K562 (cell line): ENCODE results near the gene COL11A2. TPM values are rescaled to one million over a fixed set of nuclear protein-coding genes. Genes with fewer than 3 reads are reported as not detected.

Experiments used
- C11orf30 ChIP-seq: fragments of 450-650 bp; IDR thresholded peaks from 2 replicates; pipeline ENCODE4 v1.6.1; 2016; ENCODE audit warnings: low read depth, mild to moderate bottlenecking
- GATA2 ChIP-seq: sonication (generic); formaldehyde crosslinking; IDR thresholded peaks from 2 replicates; pipeline ENCODE4 v1.4.0; 2020; ENCODE audit warnings: mild to moderate bottlenecking, missing genetic modification reagents
- HMG20B ChIP-seq: fragments of 250-450 bp; sonication (Bioruptor Pico); IDR thresholded peaks from 2 replicates; pipeline ENCODE4 v1.5.0; 2021; ENCODE audit warnings: mild to moderate bottlenecking
- HNRNPUL1 ChIP-seq: fragments of 200-400 bp; formaldehyde crosslinking; IDR thresholded peaks from 2 replicates; pipeline ENCODE4 v1.6.1; 2017; ENCODE audit warnings: low read length
- KAT7 ChIP-seq: sonication (generic); formaldehyde crosslinking; IDR thresholded peaks from 2 replicates; pipeline ENCODE4 v1.8.0; 2022; ENCODE audit warnings: missing genetic modification reagents, mild to moderate bottlenecking, borderline replicate concordance
- KAT8 ChIP-seq: fragments of 450-650 bp; IDR thresholded peaks from 2 replicates; pipeline ENCODE4 v1.6.1; 2016; ENCODE audit warnings: low read depth, mild to moderate bottlenecking
- LCOR ChIP-seq: sonication (generic); formaldehyde crosslinking; IDR thresholded peaks from 2 replicates; pipeline ENCODE4 v1.8.0; 2022; ENCODE audit warnings: mild to moderate bottlenecking, missing genetic modification reagents
- MECOM ChIP-seq: fragments of 250-450 bp; sonication (Bioruptor Pico); IDR thresholded peaks from 2 replicates; pipeline ENCODE4 v1.8.0; 2022; ENCODE audit warnings: inconsistent platforms
- NCOA1 ChIP-seq: fragments of 450-650 bp; IDR thresholded peaks from 2 replicates; pipeline ENCODE4 v1.6.1; 2016; ENCODE audit warnings: low read depth
- RBBP5 ChIP-seq: fragments of 200-600 bp; sonication (generic); IDR thresholded peaks from 2 replicates; pipeline ENCODE4 v1.6.1; 2012; ENCODE audit warnings: borderline replicate concordance, mild to moderate bottlenecking, low read length, control low read depth, inconsistent platforms; ENCODE audit not compliant: insufficient read depth, poor library complexity, severe bottlenecking
- SMAD3 ChIP-seq: fragments of 450-650 bp; formaldehyde crosslinking; conservative IDR thresholded peaks from 2 replicates; pipeline ENCODE4 v1.4.0; 2020; ENCODE audit warnings: mild to moderate bottlenecking
- TAL1 ChIP-seq: fragments of 450-650 bp; IDR thresholded peaks from 2 replicates; pipeline ENCODE4 v1.6.1; 2016; ENCODE audit warnings: mild to moderate bottlenecking
- ZNF444 ChIP-seq: fragments of 250-450 bp; sonication (Bioruptor Pico); IDR thresholded peaks from 2 replicates; pipeline ENCODE4 v1.4.0; 2020; ENCODE audit warnings: mild to moderate bottlenecking, moderate library complexity
- ZNF561 ChIP-seq: fragments of 450-650 bp; formaldehyde crosslinking; conservative IDR thresholded peaks from 2 replicates; pipeline ENCODE4 v1.4.0; 2020; ENCODE audit warnings: mild to moderate bottlenecking, moderate library complexity
- polyA plus RNA-seq, 8 experiments: library from polyadenylated mRNA; depleted of rRNA in 4 of 8; stranded (reverse) in 5 of 8; unstranded in 3 of 8; fragments of >200 nt; fragmentation: Nextera tagmentation in 2 of 8; fragmentation: Illumina TruSeq in 1 of 8; extraction: Ambion mirVana in 2 of 8; extraction: Trizol in 1 of 8; gene quantifications; 2 replicates each; pipeline versions ENCODE4 v1.2.1 to v1.2.3, GENCODE V29; 2011 to 2014; ENCODE audit warnings: inconsistent platforms in 1 of 8, missing spikeins in 1 of 8
- total RNA-seq, 7 experiments: library from RNA; depleted of rRNA in 6 of 7; stranded (reverse); fragments of >200 nt in 6 of 7; fragmentation: Illumina TruSeq in 2 of 7; extraction: Trizol in 2 of 7; gene quantifications; 2 replicates each; pipeline versions ENCODE4 v1.2.1 to v1.2.3, GENCODE V29; 2011 to 2021; ENCODE audit warnings: low replicate concordance in 1 of 7
- TF ChIP-seq, protein P1 (sequence below): fragments of 200-400 bp; formaldehyde crosslinking; IDR thresholded peaks from 2 replicates; pipeline ENCODE4 v1.6.1; 2017; ENCODE audit warnings: mild to moderate bottlenecking, low read depth, low read length, moderate library complexity
- TF ChIP-seq, protein P2 (sequence below): fragments of 450-650 bp; IDR thresholded peaks from 2 replicates; pipeline ENCODE4 v1.6.1; 2018; ENCODE audit not compliant: partially characterized antibody
- TF ChIP-seq, protein P3 (sequence below): sonication (generic); formaldehyde crosslinking; IDR thresholded peaks from 2 replicates; pipeline ENCODE4 v1.8.0; 2022; ENCODE audit warnings: mild to moderate bottlenecking, missing genetic modification reagents
- TF ChIP-seq, protein P4 (sequence below): sonication (generic); formaldehyde crosslinking; IDR thresholded peaks from 2 replicates; pipeline ENCODE4 v1.8.1; 2022; ENCODE audit warnings: missing genetic modification reagents

The COL11A2 gene
- total and polyA plus RNA-seq, 9 of the 15 experiments (the other 6 are each of a cell fraction or from before 2014, with no cell fraction given), result 0.04 to 0.35 (median 0.09) TPM; not detected in 1

DNA sequence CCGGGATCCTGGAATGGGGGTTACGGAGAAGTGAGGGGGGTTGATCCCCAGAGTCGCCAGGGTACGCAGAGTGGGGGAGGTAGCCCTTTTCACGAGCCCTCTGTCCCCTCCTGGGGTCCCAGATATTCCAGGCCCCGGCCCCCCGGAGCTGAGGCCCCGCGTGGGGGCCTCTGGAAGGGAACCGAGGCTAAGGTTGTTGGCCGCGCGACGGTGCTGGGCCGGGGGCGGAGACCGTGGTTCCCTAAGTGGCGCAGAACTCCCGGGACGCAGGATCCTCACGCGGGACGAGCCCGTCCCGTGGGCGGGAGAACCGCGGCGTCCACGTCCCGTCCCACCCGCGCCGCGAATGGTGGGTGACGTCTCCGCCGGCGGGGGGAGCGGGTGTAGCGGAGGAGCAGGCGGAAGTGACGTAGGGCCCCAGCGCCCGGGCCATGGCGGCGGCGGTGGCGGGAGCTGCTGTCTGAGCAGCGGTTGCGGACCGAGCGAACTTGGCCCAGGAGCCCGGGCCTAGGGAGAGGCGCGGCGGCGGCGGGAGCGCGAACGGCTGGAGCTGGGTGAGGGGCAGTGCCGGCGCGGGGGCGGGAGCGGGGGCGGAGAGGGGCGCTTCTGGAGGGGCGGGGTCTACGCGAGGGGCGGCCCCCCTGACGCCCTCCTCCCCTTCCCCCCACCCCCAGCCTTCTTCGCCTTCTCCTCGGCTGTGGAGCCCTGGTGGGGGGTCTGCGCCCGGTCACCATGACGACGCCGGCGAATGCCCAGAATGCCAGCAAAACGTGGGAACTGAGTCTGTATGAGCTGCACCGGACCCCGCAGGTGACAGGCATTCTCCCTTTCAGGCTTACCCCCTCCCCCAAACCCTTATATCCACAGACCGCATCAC is 16.1 kb upstream of the COL11A2 start, which contains the start of gene RING1 (continued):
- TF ChIP-seq, protein P1, sequence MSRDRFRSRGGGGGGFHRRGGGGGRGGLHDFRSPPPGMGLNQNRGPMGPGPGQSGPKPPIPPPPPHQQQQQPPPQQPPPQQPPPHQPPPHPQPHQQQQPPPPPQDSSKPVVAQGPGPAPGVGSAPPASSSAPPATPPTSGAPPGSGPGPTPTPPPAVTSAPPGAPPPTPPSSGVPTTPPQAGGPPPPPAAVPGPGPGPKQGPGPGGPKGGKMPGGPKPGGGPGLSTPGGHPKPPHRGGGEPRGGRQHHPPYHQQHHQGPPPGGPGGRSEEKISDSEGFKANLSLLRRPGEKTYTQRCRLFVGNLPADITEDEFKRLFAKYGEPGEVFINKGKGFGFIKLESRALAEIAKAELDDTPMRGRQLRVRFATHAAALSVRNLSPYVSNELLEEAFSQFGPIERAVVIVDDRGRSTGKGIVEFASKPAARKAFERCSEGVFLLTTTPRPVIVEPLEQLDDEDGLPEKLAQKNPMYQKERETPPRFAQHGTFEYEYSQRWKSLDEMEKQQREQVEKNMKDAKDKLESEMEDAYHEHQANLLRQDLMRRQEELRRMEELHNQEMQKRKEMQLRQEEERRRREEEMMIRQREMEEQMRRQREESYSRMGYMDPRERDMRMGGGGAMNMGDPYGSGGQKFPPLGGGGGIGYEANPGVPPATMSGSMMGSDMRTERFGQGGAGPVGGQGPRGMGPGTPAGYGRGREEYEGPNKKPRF, result no peak
- no peak for TF ChIP-seq KAT8
- TF ChIP-seq NCOA1, result no peak
- no peak for TF ChIP-seq GATA2 (CRISPR knock-in tag)
- peak; percentile 67; the same call in 1 of the 2 replicates for TF ChIP-seq SMAD3 (CRISPR knock-in tag)
- no peak for TF ChIP-seq HMG20B (CRISPR knock-in tag)
- no peak for TF ChIP-seq MECOM (CRISPR knock-in tag)
- TF ChIP-seq, protein P2, sequence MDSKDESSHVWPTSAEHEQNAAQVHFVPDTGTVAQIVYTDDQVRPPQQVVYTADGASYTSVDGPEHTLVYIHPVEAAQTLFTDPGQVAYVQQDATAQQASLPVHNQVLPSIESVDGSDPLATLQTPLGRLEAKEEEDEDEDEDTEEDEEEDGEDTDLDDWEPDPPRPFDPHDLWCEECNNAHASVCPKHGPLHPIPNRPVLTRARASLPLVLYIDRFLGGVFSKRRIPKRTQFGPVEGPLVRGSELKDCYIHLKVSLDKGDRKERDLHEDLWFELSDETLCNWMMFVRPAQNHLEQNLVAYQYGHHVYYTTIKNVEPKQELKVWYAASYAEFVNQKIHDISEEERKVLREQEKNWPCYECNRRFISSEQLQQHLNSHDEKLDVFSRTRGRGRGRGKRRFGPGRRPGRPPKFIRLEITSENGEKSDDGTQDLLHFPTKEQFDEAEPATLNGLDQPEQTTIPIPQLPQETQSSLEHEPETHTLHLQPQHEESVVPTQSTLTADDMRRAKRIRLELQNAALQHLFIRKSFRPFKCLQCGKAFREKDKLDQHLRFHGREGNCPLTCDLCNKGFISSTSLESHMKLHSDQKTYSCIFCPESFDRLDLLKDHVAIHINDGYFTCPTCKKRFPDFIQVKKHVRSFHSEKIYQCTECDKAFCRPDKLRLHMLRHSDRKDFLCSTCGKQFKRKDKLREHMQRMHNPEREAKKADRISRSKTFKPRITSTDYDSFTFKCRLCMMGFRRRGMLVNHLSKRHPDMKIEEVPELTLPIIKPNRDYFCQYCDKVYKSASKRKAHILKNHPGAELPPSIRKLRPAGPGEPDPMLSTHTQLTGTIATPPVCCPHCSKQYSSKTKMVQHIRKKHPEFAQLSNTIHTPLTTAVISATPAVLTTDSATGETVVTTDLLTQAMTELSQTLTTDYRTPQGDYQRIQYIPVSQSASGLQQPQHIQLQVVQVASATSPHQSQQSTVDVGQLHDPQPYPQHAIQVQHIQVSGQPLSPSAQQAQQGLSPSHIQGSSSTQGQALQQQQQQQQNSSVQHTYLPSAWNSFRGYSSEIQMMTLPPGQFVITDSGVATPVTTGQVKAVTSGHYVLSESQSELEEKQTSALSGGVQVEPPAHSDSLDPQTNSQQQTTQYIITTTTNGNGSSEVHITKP, result peak; percentile 41
- TF ChIP-seq TAL1, result no peak
- TF ChIP-seq KAT7 (CRISPR knock-in tag), result peak; percentile 95
- peak; percentile 86 for TF ChIP-seq RBBP5
- TF ChIP-seq C11orf30, result peak; percentile 80
- TF ChIP-seq, protein P3, sequence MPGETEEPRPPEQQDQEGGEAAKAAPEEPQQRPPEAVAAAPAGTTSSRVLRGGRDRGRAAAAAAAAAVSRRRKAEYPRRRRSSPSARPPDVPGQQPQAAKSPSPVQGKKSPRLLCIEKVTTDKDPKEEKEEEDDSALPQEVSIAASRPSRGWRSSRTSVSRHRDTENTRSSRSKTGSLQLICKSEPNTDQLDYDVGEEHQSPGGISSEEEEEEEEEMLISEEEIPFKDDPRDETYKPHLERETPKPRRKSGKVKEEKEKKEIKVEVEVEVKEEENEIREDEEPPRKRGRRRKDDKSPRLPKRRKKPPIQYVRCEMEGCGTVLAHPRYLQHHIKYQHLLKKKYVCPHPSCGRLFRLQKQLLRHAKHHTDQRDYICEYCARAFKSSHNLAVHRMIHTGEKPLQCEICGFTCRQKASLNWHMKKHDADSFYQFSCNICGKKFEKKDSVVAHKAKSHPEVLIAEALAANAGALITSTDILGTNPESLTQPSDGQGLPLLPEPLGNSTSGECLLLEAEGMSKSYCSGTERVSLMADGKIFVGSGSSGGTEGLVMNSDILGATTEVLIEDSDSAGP (CRISPR knock-in tag), result peak; percentile 59; the same call in 1 of the 2 replicates
- TF ChIP-seq LCOR (CRISPR knock-in tag), result peak; percentile 75; the same call in 1 of the 2 replicates
- TF ChIP-seq, protein P4, sequence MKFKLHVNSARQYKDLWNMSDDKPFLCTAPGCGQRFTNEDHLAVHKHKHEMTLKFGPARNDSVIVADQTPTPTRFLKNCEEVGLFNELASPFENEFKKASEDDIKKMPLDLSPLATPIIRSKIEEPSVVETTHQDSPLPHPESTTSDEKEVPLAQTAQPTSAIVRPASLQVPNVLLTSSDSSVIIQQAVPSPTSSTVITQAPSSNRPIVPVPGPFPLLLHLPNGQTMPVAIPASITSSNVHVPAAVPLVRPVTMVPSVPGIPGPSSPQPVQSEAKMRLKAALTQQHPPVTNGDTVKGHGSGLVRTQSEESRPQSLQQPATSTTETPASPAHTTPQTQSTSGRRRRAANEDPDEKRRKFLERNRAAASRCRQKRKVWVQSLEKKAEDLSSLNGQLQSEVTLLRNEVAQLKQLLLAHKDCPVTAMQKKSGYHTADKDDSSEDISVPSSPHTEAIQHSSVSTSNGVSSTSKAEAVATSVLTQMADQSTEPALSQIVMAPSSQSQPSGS (CRISPR knock-in tag), result peak; percentile 87; the same call in 1 of the 2 replicates
- no peak for TF ChIP-seq HNRNPUL1
- no peak for TF ChIP-seq ZNF444 (CRISPR knock-in tag)
- no peak for TF ChIP-seq ZNF561 (CRISPR knock-in tag)
